OCI-LY3 (cell line): ENCODE data around the gene TOP2A.

ENCODE experiments used
- CTCF ChIP-seq: fragments of 200-600, 300-600 bp; sonication (generic); IDR thresholded peaks from 2 replicates; pipeline ENCODE4 v1.5.1; 2014; ENCODE audit warnings: antibody characterized with exemption, low read length, low read depth
- EZH2phosphoT487 ChIP-seq: fragments of 200-600 bp; shearing (Covaris generic); IDR thresholded peaks from 2 replicates; pipeline ENCODE4 v1.6.1; 2018; ENCODE audit warnings: antibody characterized with exemption, mixed run types, low read depth

DNA sequence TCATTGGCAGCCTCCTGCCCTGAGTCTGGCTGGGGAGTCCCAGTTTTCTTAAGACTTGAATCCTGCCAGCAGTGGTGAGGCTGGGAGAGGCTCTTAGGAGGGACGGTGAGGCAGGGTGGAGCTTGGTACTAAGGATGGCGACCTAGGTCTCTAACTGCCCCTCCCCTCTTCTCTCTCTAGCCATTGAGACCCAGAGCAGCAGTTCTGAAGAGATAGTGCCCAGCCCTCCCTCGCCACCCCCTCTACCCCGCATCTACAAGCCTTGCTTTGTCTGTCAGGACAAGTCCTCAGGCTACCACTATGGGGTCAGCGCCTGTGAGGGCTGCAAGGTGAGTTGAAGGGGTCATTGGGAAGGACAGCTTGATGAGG is 69.6 kb downstream of the TOP2A start:
- no peak for TF ChIP-seq CTCF
- TF ChIP-seq EZH2phosphoT487 = no peak
